GM21526 (cell line): ENCODE measurements around the gene EXOC3L1.

Experiments used
- ATAC-seq: cut with Tn5 transposase; IDR thresholded peaks from one replicate; pipeline ENCODE4 v1.9.1; 2021; ENCODE audit warnings: moderate library complexity; ENCODE audit not compliant: unreplicated experiment, low FRiP score

The EXOC3L1 gene

DNA sequence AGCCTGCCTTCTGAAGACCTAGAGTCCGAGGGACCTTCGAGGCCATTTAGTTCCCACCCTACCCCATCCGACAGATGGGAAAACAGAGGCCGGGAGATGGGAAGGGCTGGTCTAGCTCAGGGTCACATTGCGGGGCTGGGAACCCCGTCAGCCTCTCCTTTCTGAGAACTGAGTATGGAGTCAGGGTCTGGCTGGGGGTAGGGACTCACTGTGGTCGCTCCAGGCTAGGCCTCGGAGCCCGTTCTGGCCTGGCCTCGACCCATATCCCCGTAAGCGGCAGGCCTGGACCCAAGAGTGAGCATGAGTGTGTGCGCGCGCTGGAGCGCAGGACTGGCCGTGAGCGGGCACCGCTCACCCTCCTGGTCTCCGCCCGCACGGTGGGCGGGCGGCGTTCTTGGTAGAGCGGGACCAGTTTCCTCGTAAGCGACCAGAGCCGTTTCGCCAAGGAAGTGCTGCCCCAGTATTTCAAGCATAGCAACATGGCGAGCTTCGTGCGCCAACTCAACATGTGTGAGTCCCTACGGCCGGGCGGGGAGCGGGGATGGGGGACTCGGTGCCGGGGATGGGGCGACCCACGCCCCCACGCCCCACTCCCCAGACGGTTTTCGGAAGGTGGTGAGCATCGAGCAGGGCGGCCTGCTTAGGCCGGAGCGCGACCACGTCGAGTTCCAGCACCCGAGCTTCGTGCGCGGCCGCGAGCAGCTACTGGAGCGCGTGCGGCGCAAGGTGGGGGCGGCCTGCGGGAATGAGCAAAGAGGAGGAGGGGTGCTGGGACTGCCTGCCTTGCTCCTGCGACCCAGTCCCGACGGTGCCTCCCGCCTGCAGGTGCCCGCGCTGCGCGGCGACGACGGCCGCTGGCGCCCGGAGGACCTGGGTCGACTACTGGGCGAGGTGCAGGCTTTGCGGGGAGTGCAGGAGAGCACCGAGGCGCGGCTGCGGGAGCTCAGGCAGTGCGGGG is 24.5 kb downstream of the EXOC3L1 start:
- ATAC-seq = no peak

DNA sequence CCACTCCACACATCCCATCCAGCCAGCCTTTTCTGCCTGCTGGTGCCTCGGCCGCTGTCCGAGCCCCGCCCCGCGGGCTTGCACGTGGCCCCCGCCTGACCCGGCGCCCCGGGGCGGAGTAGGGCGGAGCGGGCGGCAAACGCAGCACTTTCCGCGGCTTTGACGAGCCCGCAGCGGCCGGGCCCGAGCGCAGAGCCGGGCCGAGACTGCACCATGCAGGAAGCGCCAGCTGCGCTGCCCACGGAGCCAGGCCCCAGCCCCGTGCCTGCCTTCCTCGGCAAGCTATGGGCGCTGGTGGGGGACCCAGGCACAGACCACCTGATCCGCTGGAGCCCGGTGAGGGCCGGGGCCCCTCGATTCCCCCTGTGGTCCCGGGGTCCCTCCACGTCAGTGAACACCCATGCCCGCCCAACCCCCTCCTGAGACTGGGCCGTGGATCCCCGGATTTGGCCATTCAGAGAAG is 25.3 kb downstream of the EXOC3L1 start, which contains the start of gene HSF4:
TSS of gene HSF4 (plus strand) at position 147 of the 463 bp plus-strand sequence. CDS start at position 214, 67 bp downstream.
- no peak for ATAC-seq

DNA sequence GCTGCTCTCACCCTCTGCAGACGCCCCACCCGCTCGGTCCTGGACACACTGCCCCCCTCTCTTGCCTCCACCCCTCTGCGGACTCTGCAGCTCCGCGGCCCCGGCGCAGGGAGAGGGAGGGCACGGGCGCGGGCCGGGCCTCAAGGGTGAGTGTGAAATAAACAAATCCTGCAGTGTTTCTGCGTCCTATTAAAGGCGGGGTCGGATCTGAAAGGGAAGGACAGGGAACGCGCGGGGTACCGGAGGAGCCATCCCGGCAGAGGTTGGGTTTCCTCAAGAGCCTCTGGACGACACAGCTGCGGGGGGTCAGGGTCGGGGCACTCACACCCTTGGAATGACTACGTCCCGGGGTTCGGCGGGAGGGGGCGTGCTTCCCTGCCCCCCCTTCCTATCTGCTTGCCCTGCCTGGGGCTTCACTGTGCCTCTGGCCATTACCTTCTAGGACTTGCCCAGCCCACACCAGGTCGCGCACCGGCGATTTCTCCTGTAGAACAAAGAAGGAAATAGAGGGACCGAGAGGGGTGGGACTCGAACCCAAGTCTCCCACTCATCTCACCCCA is 25.9 kb downstream of the EXOC3L1 start:
- ATAC-seq = no peak

DNA sequence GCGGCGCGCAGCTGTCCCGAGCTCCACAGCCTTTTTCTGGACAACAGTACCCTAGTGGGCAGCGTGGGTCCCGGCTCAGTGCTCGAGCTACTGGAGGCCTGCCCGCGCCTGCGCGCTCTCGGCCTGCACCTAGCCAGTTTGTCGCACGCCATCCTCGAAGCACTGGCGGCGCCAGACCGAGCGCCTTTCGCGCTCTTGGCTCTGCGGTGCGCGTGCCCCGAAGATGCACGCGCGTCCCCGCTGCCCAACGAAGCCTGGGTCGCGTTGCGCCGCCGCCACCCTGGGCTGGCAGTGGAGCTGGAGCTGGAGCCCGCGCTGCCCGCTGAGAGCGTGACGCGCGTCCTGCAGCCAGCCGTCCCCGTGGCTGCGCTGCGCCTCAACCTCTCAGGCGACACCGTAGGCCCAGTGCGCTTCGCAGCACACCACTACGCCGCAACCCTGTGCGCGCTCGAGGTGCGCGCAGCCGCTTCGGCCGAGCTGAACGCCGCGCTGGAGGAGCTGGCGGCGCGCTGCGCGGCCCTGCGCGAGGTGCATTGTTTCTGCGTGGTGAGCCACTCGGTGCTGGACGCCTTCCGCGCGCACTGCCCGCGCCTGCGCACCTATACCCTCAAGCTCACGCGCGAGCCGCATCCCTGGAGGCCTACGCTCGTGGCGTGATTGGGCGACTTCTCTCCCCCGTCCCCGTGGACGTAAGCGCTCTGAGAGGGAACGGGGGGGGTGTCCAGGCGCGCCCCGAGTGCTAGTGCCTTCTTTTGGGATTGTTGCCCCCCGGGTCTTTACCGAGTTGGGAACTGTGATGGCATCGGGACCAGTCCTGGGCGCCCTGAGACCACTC is 26.6 kb downstream of the EXOC3L1 start:
- ATAC-seq = no peak

DNA sequence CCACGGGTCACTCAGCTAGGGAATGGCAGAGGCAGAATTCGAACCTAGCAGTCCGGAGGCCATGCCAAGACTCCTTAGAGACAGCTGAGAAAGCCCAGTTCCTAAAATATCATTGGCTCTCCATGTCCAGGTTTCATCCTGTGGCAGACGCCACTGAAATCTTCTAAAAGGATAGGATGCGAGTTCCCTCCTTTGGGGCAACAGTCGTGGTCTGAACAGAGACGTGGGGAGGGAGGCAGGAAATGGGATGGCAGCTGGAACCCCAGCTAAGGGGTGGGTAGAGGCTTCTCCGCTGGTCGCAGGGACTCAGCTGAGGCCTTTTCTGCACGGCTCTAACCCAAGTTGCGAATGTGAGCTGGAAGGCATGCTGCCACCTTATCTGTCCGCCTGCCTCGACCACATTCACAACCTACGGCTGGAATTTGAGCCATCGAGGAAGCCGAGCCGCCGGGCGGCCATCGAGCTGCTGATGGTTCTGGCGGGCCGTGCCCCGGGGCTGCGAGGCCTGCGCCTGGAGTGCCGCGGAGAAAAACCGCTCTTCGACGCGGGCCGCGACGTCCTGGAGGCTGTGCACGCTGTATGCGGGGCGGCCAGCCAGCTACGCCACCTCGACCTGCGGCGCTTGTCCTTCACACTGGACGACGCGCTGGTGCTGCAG is 27.3 kb downstream of the EXOC3L1 start:
- ATAC-seq = no peak

DNA sequence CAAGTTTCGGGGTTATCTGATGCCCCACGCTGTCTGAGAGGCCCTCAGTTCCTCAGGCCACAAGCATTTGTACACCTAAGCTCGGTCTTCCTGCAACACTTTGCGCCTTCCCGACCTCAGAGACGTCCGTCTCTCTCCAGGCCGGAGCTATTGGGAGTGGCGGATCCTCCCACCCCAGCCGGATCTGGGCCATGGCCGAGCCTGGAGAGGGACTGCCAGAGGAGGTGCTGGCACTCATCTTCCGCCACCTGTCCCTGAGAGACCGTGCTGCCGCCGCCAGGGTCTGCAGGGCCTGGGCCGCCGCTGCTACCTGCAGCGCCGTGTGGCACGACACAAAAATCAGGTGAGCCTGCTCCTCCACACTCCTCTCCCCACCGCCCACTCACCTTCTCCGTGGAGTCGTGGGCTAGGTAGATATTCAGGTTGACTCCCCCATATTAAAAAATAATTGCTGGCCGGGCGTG is 28.3 kb downstream of the EXOC3L1 start:
- ATAC-seq = no peak

DNA sequence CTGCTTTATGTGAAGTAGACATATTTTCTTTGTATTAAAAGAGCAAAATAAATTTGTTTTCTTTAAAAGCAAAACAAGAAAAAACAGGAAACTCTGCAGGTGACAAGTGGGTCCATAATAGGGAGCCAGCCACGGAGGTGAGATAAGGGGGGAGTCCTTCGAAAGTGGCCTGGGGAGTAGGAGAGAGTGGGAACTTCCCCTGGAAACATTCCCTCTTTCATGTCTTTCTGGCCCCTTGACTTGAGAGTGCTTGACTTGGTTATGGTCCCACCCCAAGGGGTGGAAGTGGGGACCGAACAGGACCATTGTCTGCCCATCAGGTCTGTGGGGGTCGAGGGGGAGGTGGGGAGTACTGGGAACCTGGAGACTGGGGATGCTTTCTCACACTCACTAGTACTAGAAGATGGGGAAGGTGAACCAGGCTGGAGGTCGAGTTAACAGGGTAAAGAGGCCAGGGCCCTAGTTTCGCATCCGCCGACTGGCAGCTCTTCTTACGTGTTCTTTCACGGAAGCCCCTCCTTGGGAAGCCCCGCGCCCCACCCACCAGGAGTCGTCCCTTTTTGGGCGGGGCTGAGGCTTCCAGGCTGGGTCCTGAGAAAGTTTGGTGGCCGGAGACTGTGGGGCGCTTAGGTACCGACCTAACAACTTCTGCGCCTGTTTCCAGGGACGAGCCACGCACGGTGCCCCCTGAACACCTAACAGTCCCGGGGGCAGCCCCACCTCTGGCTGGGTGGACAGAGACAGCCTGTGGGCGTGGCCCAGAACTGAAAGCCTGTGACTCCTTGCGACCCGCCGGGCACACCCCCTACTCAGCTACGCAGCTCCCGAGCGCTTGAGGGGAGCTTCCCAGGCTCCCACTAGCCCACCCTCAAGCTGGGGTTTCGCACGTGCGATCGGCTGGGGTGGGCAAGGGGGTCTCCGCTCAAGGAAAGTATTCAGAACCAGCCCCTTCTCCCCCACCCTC is 31.0 kb downstream of the EXOC3L1 start:
- peak; percentile 31 for ATAC-seq

DNA sequence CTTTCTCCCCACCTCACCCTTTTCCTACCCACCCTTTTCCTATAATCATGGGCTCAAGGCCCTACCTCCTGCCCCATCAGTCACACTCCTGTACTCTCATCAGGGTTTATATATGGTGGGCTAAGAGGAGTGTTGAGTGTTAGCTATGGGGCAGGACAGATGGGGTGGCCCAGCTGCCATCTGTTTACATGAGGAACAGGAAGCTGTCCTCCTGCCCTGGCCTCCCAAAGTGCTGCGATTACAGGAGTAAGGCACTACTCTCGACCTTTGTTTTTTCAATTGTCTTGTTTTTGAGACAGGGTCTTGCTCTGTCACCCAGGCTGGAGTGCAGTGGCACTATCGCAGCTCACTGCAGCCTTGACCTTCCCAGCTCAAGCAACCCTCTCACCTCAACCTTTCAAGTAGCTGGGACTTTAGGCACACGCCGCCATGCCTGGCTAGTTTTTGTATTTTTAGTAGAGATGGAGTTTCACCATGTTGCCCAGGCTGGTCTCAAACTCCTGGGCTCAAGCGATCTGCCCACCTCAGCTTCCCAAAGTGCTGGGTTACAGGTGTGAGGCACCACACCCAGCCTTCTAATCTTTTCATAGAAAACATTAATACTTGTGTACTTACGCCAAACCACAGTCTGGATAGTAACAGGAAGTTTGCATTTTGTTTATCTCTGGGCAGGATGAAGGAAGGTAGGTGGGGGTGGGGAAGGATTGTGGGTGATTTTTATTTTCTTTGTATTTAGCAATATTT is 31.9 kb downstream of the EXOC3L1 start:
- ATAC-seq = no peak

DNA sequence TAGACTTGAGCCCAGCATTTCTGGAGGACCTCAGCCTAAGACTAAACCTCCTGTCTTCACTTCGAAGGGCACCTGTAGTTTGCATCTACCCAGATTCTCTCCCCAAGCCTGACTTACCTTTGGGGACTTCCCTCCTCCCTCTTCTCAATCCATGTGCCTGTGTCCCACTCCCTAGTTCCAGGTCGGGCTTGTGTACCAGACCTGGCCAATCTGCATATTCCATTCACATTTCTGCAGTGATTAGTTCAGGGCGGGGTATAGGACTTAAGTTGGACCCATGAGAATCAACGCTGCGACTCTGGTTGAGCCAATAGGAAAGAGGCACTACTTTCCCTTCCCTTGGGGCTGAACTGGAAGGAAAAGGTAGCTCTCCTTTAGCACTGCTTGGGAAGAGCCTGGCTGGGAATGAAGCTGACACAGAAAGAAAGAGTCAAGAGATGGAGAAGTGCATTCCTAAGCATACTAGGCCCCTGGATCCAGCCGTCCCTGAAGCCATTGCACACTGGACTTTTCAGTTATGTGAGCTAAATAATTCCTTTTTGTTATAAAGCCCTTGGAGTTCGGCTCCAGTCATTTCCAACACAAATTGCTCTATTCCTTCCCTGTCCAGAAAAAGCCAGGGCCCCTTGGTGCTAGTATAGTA is 32.7 kb downstream of the EXOC3L1 start:
- no peak for ATAC-seq

DNA sequence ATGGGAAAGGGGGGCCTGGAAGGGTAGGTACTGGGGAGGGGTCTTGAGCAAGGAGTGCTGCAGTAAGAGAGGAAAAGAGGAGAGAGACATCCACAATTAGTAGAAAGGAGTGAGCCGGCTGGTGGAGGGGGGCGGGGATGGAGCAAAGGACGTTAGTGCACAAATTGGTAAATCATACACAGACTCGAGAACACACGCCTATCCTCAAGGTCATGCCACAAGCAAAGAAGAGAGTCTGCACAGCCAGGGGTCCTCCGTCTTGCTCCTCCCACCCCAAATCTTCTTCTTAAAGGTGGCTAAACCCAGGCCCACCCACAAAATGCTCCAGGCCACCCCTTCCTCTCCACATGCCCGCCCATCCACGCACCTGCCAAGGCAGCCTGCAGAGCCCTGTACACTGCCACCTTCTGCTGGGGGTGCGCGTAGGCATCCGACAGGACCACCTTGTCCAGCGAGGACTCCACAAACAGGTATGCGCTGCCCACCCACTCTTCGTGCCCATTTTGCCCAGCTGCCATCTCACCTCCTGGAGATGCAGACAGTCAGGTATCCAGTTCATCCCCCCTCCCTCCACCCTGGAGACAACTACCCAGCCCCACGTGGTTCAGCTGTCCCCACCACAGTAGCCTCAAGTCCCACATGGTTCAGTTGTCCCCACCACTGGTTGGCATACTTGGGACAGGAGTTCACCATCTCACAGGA is 33.6 kb downstream of the EXOC3L1 start:
- no peak for ATAC-seq

DNA sequence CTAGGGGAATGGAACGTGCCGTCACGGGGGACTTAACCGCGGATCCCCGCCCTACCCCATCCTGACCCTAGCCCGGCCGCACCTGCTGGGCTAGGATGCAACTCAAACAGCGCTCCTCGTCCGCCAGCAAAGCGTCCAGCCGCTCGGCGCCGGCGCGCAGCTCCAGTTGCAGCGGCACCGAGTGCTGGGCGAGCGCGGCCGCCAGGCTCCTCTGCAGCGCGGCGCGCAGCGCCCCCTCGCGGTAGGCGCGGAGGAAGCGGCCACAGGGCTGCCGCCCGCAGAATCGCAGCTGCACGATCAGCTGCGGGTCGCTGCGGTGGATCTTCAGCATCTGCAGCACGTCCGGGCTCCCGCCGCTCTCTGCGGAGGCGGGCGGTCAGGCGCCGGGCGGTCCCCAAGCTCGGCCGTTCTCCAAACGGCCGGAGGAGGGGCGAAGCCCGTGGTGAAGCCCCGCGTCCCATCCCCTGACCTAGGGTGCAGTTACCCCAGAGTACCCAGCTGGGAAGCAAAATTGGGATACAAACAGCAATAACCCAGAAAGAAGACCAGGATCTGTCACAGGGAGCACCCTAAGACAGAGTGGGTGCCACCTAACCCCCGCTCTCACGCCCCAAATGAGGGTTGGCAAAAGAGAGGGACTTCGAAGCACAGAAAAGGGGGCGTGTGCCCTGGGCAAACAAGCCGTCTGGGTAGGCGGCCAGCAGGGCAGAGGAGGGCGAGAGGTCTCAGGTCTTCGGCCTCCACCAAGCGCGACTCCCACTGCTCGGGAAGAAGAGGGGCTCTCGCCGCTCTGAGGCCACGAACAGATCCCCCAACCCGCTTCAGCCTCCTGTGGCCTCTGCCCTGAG is 34.4 kb downstream of the EXOC3L1 start:
- no peak for ATAC-seq

DNA sequence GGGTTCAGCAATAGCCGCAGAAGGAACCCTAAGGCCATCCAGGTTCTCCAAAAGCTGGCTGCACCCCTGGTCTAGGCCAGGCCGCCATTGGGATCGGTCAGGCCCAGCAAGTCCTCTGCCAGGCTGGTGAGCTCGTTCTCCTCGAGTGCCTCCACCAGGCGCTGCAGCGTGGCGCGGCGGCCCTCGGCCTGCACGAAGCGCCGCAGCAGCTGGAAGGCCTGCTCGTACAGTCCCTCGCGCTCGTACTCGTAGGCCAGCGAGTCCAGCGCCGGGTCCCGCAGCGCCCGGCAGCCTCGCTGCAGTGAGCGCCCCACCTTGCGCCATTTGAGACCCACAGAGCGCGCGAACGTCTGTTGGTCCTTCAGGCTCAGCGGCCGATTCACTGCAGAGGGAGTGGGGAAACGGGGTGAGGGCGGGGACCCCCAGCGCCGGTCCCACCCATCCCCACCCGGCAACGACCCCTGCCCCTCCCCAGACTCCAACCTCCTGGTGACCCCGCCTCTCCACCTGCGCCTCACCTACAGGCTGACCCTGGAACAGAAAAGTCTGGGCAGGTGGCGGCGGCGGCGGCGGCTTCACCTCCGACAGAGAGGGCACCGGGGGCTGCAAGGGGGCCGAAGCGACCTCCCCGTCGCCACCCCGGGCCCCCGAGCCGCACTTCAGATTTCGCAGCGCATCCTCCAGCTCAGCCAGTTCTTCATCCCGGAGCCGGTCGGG is 35.2 kb downstream of the EXOC3L1 start:
- no peak for ATAC-seq

DNA sequence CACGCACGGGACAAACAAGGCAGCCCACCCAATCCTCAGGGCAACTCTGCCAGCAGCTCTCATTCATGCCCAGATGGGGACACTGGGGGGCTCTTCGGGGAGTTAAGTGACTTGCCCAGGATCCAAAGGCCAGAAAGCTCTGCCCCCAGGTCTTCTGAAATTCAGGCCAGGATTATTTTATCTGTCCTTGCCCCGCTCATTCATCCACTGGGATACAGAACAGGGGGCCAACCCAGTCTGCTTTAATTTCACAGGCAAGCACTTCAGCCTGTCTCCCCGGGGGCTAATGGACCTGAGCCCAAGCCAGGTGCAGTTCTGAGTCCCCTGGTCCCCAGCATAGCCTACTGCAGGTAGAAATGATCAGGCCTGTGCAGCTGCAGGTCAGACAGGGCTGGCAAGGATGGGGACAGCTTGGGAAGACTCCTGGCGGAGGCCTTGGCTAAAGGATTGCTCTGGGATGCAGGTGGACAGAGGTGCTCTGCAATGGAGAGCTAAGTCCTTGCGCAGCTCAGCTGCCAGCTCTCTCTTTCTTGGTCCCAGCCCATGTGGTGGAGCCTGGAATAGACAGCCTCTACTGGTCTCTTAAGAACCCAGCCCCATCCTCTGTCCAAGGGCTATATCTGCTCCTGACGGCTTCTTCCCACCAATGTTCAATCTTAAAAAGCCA is 38.4 kb downstream of the EXOC3L1 start:
- no peak for ATAC-seq

DNA sequence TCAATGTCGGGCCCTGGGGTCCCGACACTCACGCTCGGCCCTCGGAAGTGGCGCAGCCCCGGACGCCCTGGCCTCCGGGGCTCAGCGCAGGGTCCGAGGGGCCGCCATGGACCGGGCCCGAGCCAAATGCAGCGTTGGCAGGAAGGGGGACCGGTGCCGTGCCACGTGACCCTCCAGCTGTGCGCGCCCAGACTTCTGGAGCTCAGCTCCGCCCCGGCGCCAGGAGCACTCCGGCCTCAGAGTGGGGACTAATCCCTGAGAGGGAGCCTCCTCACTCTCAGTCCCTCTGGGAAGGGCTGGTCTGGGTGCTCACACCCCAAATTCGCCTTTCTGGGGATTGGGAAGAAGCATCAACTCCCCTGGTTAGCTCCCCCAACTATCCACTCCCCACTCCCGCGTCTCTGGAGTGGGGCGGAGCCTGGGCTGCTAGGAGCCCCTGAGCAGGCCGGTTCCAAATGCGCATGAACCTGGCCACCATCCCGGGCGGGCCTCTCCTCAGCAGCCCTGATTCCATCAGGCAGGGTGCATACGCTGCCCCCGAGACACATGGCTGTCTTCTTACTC is 39.0 kb downstream of the EXOC3L1 start, which contains the start of gene B3GNT9:
TSS of gene B3GNT9 (minus strand) at position 166 of the 564 bp plus-strand sequence. CDS start 513 bp downstream, outside the sequence.
- ATAC-seq = peak; percentile 38
